Measurements from ENCODE around the gene OCA2. TPM values are rescaled to one million over a fixed set of nuclear protein-coding genes. Genes with fewer than 3 reads are reported as not detected.

OCA2 gene
- polyA plus RNA-seq, 3 donors: not detected

DNA sequence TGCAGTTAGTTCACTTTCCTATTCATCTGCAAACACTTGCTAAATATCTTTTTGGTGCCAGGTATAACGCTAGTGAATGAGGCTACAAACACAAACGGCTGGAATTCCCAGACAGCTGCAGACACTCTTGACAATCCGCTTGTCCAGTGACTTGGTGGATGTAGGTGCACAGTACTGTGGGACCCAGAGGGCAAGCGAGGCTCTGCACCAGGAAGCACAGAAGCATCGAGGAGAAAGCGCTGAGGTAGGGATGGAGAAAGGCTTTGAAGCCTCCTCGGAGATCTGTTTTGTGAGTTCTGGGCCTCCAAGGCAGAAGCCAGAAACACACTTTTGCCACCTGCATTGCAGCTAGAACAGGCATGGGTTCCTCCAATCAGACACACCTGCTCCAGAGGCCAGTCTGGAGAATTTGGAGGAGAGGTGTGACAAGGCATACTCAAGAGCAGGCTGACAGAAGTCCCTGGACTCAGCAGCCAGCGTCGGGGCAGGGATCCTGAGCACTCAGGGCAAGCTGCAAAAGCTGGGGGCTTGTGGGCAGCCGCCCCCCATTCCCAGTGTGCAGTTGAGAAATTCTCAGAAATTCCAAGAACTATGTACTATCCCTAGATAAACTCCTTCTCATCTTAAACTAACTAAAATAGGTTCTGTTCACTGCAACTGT lies 232.5 kb downstream of the OCA2 start:
- no peaks in the 10 kb centered on the region for H3K4me1 ChIP-seq (ENCODE audit: control insufficient read depth in 1 of 2, insufficient read depth in 2 of 2, low read length in 2 of 2)
- H3K27ac ChIP-seq (ENCODE audit: low read depth in 1 of 2, low read length in 2 of 2): no peak overlapping the region
- Mint-ChIP-seq H3K27ac (no peak overlapping the region), H3K27me3 (ENCODE audit: low read depth in 3 of 3) (peaks cover 0 to 4% (median 0%) of the 10 kb centered on the region in 3 donors), H3K9me3 (peaks cover under 1 to 48% (median 33%) of the 10 kb centered on the region in 7 donors), H3K36me3 (no peaks in the 10 kb centered on the region), H3K4me3 (no peak overlapping the region), H3K4me1 (no peaks in the 10 kb centered on the region)
- H3K9me3 ChIP-seq (replicated peaks in 1 of 2; ENCODE audit: control insufficient read depth in 1 of 2, insufficient read depth in 1 of 2, low read length in 2 of 2): peaks cover 31 to 42% of the 10 kb centered on the region in 2 donors
- no peaks in the 10 kb centered on the region for H3K27me3 ChIP-seq (ENCODE audit: control insufficient read depth in 2 of 2, insufficient read depth in 2 of 2, low read length in 2 of 2)
- no peaks in the 10 kb centered on the region for H3K79me2 ChIP-seq (ENCODE audit: insufficient read depth, low read length)
- H3K4me3 ChIP-seq (replicated peaks in 1 of 3; ENCODE audit: low read depth in 2 of 3, low read length in 3 of 3): no peak overlapping the region
- H4K20me1 ChIP-seq (ENCODE audit: insufficient read depth, low read length): no peaks in the 10 kb centered on the region
- no peaks in the 10 kb centered on the region for H3K36me3 ChIP-seq (replicated peaks in 1 of 2; ENCODE audit: control insufficient read depth in 1 of 2, insufficient read depth in 2 of 2, low read length in 2 of 2)
- intact Hi-C loops (cut with micrococcal nuclease): no loop called here
- H2AFZ ChIP-seq (ENCODE audit: insufficient read depth, low read depth, low read length, poor library complexity, severe bottlenecking): no peak overlapping the region
- no peak overlapping the region for H3K4me2 ChIP-seq (replicated peaks; ENCODE audit: extremely low read depth, low read length, poor library complexity, severe bottlenecking)
- H3K9ac ChIP-seq (ENCODE audit: insufficient read depth, low read length, poor library complexity, severe bottlenecking): no peak overlapping the region
- WGBS (ENCODE audit: insufficient coverage): 81% methylated on average over 7 of the region's 10 CpGs
- no peak for DNase-seq
- TF ChIP-seq, protein P1, sequence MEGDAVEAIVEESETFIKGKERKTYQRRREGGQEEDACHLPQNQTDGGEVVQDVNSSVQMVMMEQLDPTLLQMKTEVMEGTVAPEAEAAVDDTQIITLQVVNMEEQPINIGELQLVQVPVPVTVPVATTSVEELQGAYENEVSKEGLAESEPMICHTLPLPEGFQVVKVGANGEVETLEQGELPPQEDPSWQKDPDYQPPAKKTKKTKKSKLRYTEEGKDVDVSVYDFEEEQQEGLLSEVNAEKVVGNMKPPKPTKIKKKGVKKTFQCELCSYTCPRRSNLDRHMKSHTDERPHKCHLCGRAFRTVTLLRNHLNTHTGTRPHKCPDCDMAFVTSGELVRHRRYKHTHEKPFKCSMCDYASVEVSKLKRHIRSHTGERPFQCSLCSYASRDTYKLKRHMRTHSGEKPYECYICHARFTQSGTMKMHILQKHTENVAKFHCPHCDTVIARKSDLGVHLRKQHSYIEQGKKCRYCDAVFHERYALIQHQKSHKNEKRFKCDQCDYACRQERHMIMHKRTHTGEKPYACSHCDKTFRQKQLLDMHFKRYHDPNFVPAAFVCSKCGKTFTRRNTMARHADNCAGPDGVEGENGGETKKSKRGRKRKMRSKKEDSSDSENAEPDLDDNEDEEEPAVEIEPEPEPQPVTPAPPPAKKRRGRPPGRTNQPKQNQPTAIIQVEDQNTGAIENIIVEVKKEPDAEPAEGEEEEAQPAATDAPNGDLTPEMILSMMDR (IDR thresholded peaks at IDR 0.05): no peak

DNA sequence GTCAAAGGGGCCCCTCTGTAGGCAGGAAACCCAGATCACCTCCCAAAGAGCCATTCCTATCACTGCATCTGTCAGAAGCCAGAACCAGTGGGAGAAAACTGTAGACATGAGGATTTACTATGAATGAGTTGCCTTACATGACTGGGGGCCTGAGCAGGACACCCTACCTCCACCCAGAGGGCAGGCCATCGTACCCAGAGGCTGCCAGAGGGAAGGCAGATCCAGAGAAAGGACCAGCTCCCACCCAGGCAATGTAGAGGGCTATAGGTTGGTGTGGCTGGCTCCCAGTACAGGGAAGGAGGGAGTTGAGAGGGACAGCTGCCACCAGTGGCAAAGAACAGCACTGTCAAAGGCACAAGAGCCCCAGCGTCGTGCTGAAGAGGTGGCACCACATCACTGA lies 233.2 kb downstream of the OCA2 start:
- intact Hi-C loops (cut with micrococcal nuclease): no loop called here
- no peak for DNase-seq
- peaks cover 8 to 55% (median 39%) of the 10 kb centered on the region in 7 donors for H3K9me3 Mint-ChIP-seq
- no peaks in the 10 kb centered on the region for H3K27me3 ChIP-seq (ENCODE audit: control insufficient read depth in 2 of 2, insufficient read depth in 2 of 2, low read length in 2 of 2)
- no peaks in the 10 kb centered on the region for H3K36me3 Mint-ChIP-seq
- H3K27me3 Mint-ChIP-seq (ENCODE audit: low read depth in 3 of 3): peaks cover 0 to 4% (median 0%) of the 10 kb centered on the region in 3 donors
- no peaks in the 10 kb centered on the region for H3K4me1 Mint-ChIP-seq
- H3K9ac ChIP-seq (ENCODE audit: insufficient read depth, low read length, poor library complexity, severe bottlenecking): no peak overlapping the region
- no peaks in the 10 kb centered on the region for H3K36me3 ChIP-seq (replicated peaks in 1 of 2; ENCODE audit: control insufficient read depth in 1 of 2, insufficient read depth in 2 of 2, low read length in 2 of 2)
- no peaks in the 10 kb centered on the region for H3K4me1 ChIP-seq (ENCODE audit: control insufficient read depth in 1 of 2, insufficient read depth in 2 of 2, low read length in 2 of 2)
- no peak overlapping the region for H3K4me3 Mint-ChIP-seq
- no peak overlapping the region for H3K27ac Mint-ChIP-seq
- no peak overlapping the region for H3K4me3 ChIP-seq (replicated peaks in 1 of 3; ENCODE audit: low read depth in 2 of 3, low read length in 3 of 3)
- H4K20me1 ChIP-seq (ENCODE audit: insufficient read depth, low read length): no peaks in the 10 kb centered on the region
- H3K4me2 ChIP-seq (replicated peaks; ENCODE audit: extremely low read depth, low read length, poor library complexity, severe bottlenecking): no peak overlapping the region
- H3K27ac ChIP-seq (ENCODE audit: low read depth in 1 of 2, low read length in 2 of 2): no peak overlapping the region
- H3K9me3 ChIP-seq (replicated peaks in 1 of 2; ENCODE audit: control insufficient read depth in 1 of 2, insufficient read depth in 1 of 2, low read length in 2 of 2): peaks cover 39 to 50% of the 10 kb centered on the region in 2 donors
- H3K79me2 ChIP-seq (ENCODE audit: insufficient read depth, low read length): no peaks in the 10 kb centered on the region
- TF ChIP-seq, protein P1 (IDR thresholded peaks at IDR 0.05): no peak
- H2AFZ ChIP-seq (ENCODE audit: insufficient read depth, low read depth, low read length, poor library complexity, severe bottlenecking): no peak overlapping the region
- 65% methylated on average over 2 of the region's 3 CpGs for WGBS (ENCODE audit: insufficient coverage)
